ENCODE results near the gene NFATC2IP. TPM values are rescaled to one million over a fixed set of nuclear protein-coding genes. Genes with fewer than 3 reads are reported as not detected.

Gene NFATC2IP
- polyA plus RNA-seq, 1 donor (not counting 4 experiments of a cell fraction or from before 2014, with no cell fraction given): 56.5 TPM

GRCh38 chr16:28917095-28917494 is 33.6 kb upstream of the NFATC2IP start:
- no peaks in the 10 kb centered on the region for H3K79me2 ChIP-seq (ENCODE audit: control insufficient read depth, insufficient read depth, low read length)
- FAIRE-seq (no peak), DNase-seq (ENCODE audit: low read depth, low spot score) (no peak)
- no peak for TF ChIP-seq EZH2 (IDR thresholded peaks at IDR 0.05; ENCODE audit: low read length)
- TF ChIP-seq, protein P1, sequence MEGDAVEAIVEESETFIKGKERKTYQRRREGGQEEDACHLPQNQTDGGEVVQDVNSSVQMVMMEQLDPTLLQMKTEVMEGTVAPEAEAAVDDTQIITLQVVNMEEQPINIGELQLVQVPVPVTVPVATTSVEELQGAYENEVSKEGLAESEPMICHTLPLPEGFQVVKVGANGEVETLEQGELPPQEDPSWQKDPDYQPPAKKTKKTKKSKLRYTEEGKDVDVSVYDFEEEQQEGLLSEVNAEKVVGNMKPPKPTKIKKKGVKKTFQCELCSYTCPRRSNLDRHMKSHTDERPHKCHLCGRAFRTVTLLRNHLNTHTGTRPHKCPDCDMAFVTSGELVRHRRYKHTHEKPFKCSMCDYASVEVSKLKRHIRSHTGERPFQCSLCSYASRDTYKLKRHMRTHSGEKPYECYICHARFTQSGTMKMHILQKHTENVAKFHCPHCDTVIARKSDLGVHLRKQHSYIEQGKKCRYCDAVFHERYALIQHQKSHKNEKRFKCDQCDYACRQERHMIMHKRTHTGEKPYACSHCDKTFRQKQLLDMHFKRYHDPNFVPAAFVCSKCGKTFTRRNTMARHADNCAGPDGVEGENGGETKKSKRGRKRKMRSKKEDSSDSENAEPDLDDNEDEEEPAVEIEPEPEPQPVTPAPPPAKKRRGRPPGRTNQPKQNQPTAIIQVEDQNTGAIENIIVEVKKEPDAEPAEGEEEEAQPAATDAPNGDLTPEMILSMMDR (optimal IDR thresholded peaks at IDR 0.05 in 1 of 3, IDR thresholded peaks at IDR 0.05 in 1 of 3, conservative IDR thresholded peaks at IDR 0.05 in 1 of 3; ENCODE audit: extremely low read depth in 1 of 3, insufficient read depth in 2 of 3, low read length in 3 of 3): no peak
- H4K20me1 ChIP-seq (ENCODE audit: control insufficient read depth, extremely low read depth, insufficient read depth, low read length): no peaks in the 10 kb centered on the region
- H3K4me1 ChIP-seq (ENCODE audit: control insufficient read depth, extremely low read depth, insufficient read depth, low read length): no peaks in the 10 kb centered on the region
- H3K9ac ChIP-seq (ENCODE audit: control insufficient read depth, extremely low read depth, insufficient read depth, low read length): no peak overlapping the region
- no peak overlapping the region for H3K27ac ChIP-seq (ENCODE audit: control insufficient read depth, insufficient read depth, low read length)
- no peak overlapping the region for H2AFZ ChIP-seq (ENCODE audit: control insufficient read depth, low read length)
- H3K9me3 ChIP-seq (ENCODE audit: control insufficient read depth, low read depth, low read length): no peaks in the 10 kb centered on the region
- no peak overlapping the region for H3K4me2 ChIP-seq (ENCODE audit: control insufficient read depth, extremely low read depth, insufficient read depth, low read depth, low read length)
- dilution Hi-C loops (cut with MboI; ENCODE audit: extremely low pct_ligation_motif_present, low sequenced_read_pairs): no loop called here
- H3K36me3 ChIP-seq (ENCODE audit: control insufficient read depth in 2 of 2, extremely low read depth in 1 of 2, insufficient read depth in 2 of 2, low read length in 2 of 2): peaks cover 11 to 29% of the 10 kb centered on the region in 2 experiments
- no peaks in the 10 kb centered on the region for H3K9me1 ChIP-seq (ENCODE audit: control insufficient read depth, extremely low read depth, insufficient read depth, low read length)
- no peak overlapping the region for H3K4me3 ChIP-seq (ENCODE audit: control insufficient read depth in 2 of 3, extremely low read depth in 1 of 3, insufficient read depth in 2 of 3, low read depth in 1 of 3, low read length in 3 of 3)
- no peaks in the 10 kb centered on the region for H3K27me3 ChIP-seq (ENCODE audit: control insufficient read depth, extremely low read depth, insufficient read depth, low read length)

DNA sequence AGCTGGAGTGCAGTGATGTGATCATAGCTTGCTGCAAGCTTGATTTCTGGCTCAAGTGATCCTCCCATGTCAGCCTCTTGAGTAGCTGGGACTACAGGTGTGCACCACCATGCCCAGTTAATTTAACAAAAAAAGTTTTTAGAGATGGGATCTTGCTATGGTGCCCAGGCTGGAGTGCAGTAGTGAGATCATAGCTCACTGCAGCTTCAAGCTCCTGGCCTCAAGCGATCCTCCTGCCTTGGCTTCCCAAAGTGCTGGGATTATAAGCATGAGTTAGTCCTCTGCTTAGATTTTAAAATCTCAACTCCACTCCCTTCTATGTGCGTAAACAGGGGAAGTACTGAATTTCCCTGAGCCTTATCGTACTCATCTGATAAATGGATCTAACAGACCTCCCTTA is 32.0 kb upstream of the NFATC2IP start:
- H2AFZ ChIP-seq (ENCODE audit: control insufficient read depth, low read length): no peak overlapping the region
- H3K9me3 ChIP-seq (ENCODE audit: control insufficient read depth, low read depth, low read length): no peaks in the 10 kb centered on the region
- no peaks in the 10 kb centered on the region for H3K27me3 ChIP-seq (ENCODE audit: control insufficient read depth, extremely low read depth, insufficient read depth, low read length)
- no peak overlapping the region for H3K4me2 ChIP-seq (ENCODE audit: control insufficient read depth, extremely low read depth, insufficient read depth, low read depth, low read length)
- no peak overlapping the region for H3K27ac ChIP-seq (ENCODE audit: control insufficient read depth, insufficient read depth, low read length)
- peaks cover 5 to 24% of the 10 kb centered on the region in 2 experiments for H3K36me3 ChIP-seq (ENCODE audit: control insufficient read depth in 2 of 2, extremely low read depth in 1 of 2, insufficient read depth in 2 of 2, low read length in 2 of 2)
- no peaks in the 10 kb centered on the region for H3K4me1 ChIP-seq (ENCODE audit: control insufficient read depth, extremely low read depth, insufficient read depth, low read length)
- H3K9me1 ChIP-seq (ENCODE audit: control insufficient read depth, extremely low read depth, insufficient read depth, low read length): no peaks in the 10 kb centered on the region
- no peaks in the 10 kb centered on the region for H4K20me1 ChIP-seq (ENCODE audit: control insufficient read depth, extremely low read depth, insufficient read depth, low read length)
- DNase-seq (ENCODE audit: low read depth, low spot score) (no peak), FAIRE-seq (no peak)
- no peak overlapping the region for H3K9ac ChIP-seq (ENCODE audit: control insufficient read depth, extremely low read depth, insufficient read depth, low read length)
- TF ChIP-seq EZH2 (IDR thresholded peaks at IDR 0.05; ENCODE audit: low read length): no peak
- TF ChIP-seq, protein P1 (optimal IDR thresholded peaks at IDR 0.05 in 1 of 3, IDR thresholded peaks at IDR 0.05 in 1 of 3, conservative IDR thresholded peaks at IDR 0.05 in 1 of 3; ENCODE audit: extremely low read depth in 1 of 3, insufficient read depth in 2 of 3, low read length in 3 of 3): no peak
- no peak overlapping the region for H3K4me3 ChIP-seq (ENCODE audit: control insufficient read depth in 2 of 3, extremely low read depth in 1 of 3, insufficient read depth in 2 of 3, low read depth in 1 of 3, low read length in 3 of 3)
- dilution Hi-C loops (cut with MboI; ENCODE audit: extremely low pct_ligation_motif_present, low sequenced_read_pairs): no loop called here
- H3K79me2 ChIP-seq (ENCODE audit: control insufficient read depth, insufficient read depth, low read length): peaks cover 3% of the 10 kb centered on the region
